ENCODE results near the gene GAREM1.
"Not testable (repeated sequence)": the region's sequence is repeated elsewhere in the genome, so short reads cannot be mapped to it uniquely, and the experiment has no call there.

GAREM1 gene

DNA sequence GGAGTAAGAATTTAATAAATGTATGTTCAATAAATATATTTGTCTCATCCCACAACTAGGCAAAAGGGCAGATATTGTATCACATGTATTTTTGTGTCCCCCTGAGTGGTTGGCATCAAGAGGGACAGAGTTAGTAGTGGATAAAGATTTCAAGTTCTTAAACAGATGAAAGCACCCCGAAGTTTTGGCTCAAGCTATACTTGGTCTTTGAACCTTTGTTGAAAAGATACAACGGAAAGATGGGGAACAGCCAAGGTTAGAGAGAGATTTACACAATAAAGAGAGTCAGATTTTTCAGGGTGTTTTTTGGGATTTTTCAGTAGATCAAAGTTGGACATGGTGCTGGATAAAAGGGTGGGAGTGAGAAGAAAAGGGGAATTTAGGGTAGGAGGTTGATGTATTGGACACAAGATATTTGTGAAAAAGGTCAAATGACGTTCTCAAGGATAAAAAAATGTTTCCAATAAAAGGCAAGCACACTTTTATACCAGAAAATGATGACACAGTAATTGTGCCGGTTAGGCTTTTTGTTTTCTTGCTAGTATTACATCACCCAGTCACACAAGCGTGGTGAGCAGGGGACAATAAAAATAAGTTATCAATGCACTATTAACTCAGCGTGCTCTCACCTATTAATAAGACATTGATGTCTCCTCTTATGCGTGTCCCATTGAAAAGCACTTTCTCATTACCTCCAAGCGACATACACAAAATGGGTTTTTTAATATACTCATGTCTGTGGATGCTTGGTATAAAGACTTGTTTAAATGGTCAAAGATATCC is 221.3 kb downstream of the GAREM1 start:
- in situ Hi-C loops (cut with MboI; ENCODE audit: low pct_unique_long_range_greater_than_20kb, low sequenced_read_pairs, unreplicated experiment): no loop called here
- TF ChIP-seq CTCF (IDR thresholded peaks at IDR 0.05; ENCODE audit: extremely low read depth, insufficient read depth, missing control alignments): no peak
- DNase-seq (ENCODE audit: low spot score): no peak

GRCh38 chr18:32244881-32245280 is 225.8 kb downstream of the GAREM1 start:
- TF ChIP-seq CTCF (IDR thresholded peaks at IDR 0.05; ENCODE audit: extremely low read depth, insufficient read depth, missing control alignments): no peak
- no peak for DNase-seq (ENCODE audit: low spot score)
- in situ Hi-C loops (cut with MboI; ENCODE audit: low pct_unique_long_range_greater_than_20kb, low sequenced_read_pairs, unreplicated experiment): no loop called here

- in situ Hi-C loops (cut with MboI; ENCODE audit: low pct_unique_long_range_greater_than_20kb, low sequenced_read_pairs, unreplicated experiment): no loop called here
- DNase-seq (ENCODE audit: low spot score): no peak
- no peak for TF ChIP-seq CTCF (IDR thresholded peaks at IDR 0.05; ENCODE audit: extremely low read depth, insufficient read depth, missing control alignments)
Observed at GRCh38 chr18:32243358-32243757, 227.3 kb downstream of the GAREM1 start.

- in situ Hi-C loops (cut with MboI; ENCODE audit: low pct_unique_long_range_greater_than_20kb, low sequenced_read_pairs, unreplicated experiment): no loop called here
- no peak for TF ChIP-seq CTCF (IDR thresholded peaks at IDR 0.05; ENCODE audit: extremely low read depth, insufficient read depth, missing control alignments)
- no peak for DNase-seq (ENCODE audit: low spot score)
Observed at GRCh38 chr18:32242395-32242794, 228.3 kb downstream of the GAREM1 start.

DNA sequence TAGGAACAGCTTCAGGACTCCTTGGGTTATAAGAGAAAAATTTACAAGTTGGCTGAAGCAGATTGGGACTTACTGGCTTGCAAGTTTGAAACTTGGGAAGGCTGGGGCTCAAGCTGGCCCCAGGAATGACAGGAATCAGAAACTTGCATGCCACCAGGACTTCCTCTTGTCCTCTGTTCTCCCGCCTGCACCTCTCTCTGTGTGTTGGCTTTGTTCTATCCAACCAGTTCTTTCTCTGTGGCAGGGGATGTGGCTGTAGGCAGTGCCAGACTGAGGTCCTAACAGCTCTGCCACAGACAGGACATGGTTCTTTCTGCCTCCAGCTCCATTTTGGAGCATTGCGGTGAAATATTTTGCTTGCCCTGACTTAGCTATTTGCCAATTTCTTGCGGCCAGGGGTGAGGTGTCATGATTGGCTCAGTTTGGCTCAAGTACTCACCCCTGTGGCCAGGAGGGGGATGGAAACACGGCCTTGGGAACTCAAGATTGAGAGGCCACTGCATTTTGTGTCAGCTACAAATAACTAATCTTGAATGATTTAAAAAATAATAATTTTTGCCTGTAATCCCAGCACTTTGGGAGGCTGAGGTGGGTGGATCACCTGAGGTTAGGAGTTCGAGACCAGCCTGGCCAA is 231.9 kb downstream of the GAREM1 start:
- DNase-seq (ENCODE audit: low spot score): no peak
- in situ Hi-C loops (cut with MboI; ENCODE audit: low pct_unique_long_range_greater_than_20kb, low sequenced_read_pairs, unreplicated experiment): no loop called here
- TF ChIP-seq CTCF (IDR thresholded peaks at IDR 0.05; ENCODE audit: extremely low read depth, insufficient read depth, missing control alignments): no peak

- no peak for DNase-seq (ENCODE audit: low spot score)
- in situ Hi-C loops (cut with MboI; ENCODE audit: low pct_unique_long_range_greater_than_20kb, low sequenced_read_pairs, unreplicated experiment): no loop called here
- no peak for TF ChIP-seq CTCF (IDR thresholded peaks at IDR 0.05; ENCODE audit: extremely low read depth, insufficient read depth, missing control alignments)
Observed at GRCh38 chr18:32237049-32237448, 233.6 kb downstream of the GAREM1 start.

DNA sequence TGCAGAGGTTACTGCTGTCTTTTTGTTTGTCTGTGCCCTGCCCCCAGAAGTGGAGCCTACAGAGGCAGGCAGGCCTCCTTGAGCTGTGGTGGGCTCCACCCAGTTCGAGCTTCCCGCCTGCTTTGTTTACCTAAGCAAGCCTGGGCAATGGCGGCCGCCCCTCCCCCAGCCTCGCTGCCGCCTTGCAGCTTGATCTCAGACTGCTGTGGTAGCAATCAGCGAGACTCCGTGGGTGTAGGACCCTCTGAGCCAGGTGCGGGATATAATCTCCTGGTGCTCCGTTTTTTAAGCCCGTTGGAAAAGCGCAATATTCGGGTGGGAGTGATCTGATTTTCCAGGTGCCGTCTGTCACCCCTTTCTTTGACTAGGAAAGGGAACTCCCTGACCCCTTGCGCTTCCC is 237.3 kb downstream of the GAREM1 start:
- DNase-seq (ENCODE audit: low spot score); in situ Hi-C loops (cut with MboI; ENCODE audit: low pct_unique_long_range_greater_than_20kb, low sequenced_read_pairs, unreplicated experiment): not testable (repeated sequence)

All from GM13977 (cell line).